Keratinocyte (primary cell): Measurements from ENCODE around the gene MYMK. TPM values are rescaled to one million over a fixed set of nuclear protein-coding genes. Genes with fewer than 3 reads are reported as not detected.

Experiments used
- DNase-seq: peaks from one replicate; pipeline ENCODE4 v3.0.0-alpha.2; 2011; ENCODE audit warnings: low read depth, missing footprints, low spot score
- FAIRE-seq: peaks from 2 replicates; lab custom pipeline; 2011; peaks lifted over from hg19 to GRCh38; lab: Jason Lieb, UNC
- H2AFZ ChIP-seq: 2 replicates; pipeline ENCODE4 v1.6.0; 2012; ENCODE audit warnings: low read length, control low read depth, inconsistent platforms; ENCODE audit not compliant: control insufficient read depth
- H3K27ac ChIP-seq: 2 replicates; pipeline ENCODE4 v1.5.1; 2011; ENCODE audit warnings: low read length; ENCODE audit not compliant: control insufficient read depth, insufficient read depth
- H3K27me3 ChIP-seq: 3 replicates; pipeline ENCODE4 v1.6.0; 2011; ENCODE audit warnings: low read length; ENCODE audit not compliant: control insufficient read depth, insufficient read depth; ENCODE audit errors: extremely low read depth
- H3K36me3 ChIP-seq, 2 experiments: 2 replicates in 1 of 2; 3 replicates in 1 of 2; pipeline ENCODE4 v1.5.1; 2011; ENCODE audit warnings: low read length in 2 of 2, mild to moderate bottlenecking in 1 of 2; ENCODE audit not compliant: control insufficient read depth in 2 of 2, insufficient read depth in 2 of 2; ENCODE audit errors: extremely low read depth in 1 of 2
- H3K4me1 ChIP-seq: 3 replicates; pipeline ENCODE4 v1.5.1; 2011; ENCODE audit warnings: low read length; ENCODE audit not compliant: control insufficient read depth, insufficient read depth; ENCODE audit errors: extremely low read depth
- H3K4me2 ChIP-seq: 3 replicates; pipeline ENCODE4 v1.6.0; 2011; ENCODE audit warnings: low read depth, low read length; ENCODE audit not compliant: control insufficient read depth, insufficient read depth; ENCODE audit errors: extremely low read depth
- H3K4me3 ChIP-seq, 3 experiments: fragments of 200-600 bp in 1 of 3; sonication (generic) in 1 of 3; 2 replicates in 2 of 3; 3 replicates in 1 of 3; pipeline ENCODE4 v1.5.1; 2011 to 2016; ENCODE audit warnings: low read length in 3 of 3, mild to moderate bottlenecking in 3 of 3, control low read depth in 2 of 3, inconsistent platforms in 1 of 3, low read depth in 1 of 3, mixed read lengths in 1 of 3, mixed run types in 1 of 3, moderate library complexity in 1 of 3; ENCODE audit not compliant: control insufficient read depth in 2 of 3, insufficient read depth in 2 of 3; ENCODE audit errors: extremely low read depth in 1 of 3
- H3K79me2 ChIP-seq: 2 replicates; pipeline ENCODE4 v1.6.0; 2012; ENCODE audit warnings: low read length; ENCODE audit not compliant: control insufficient read depth, insufficient read depth
- H3K9ac ChIP-seq: 3 replicates; pipeline ENCODE4 v1.6.0; 2011; ENCODE audit warnings: low read length; ENCODE audit not compliant: control insufficient read depth, insufficient read depth; ENCODE audit errors: extremely low read depth
- H3K9me1 ChIP-seq: 3 replicates; pipeline ENCODE4 v1.6.0; 2011; ENCODE audit warnings: low read length; ENCODE audit not compliant: control insufficient read depth, insufficient read depth; ENCODE audit errors: extremely low read depth
- H3K9me3 ChIP-seq: 2 replicates; pipeline ENCODE4 v1.5.1; 2012; ENCODE audit warnings: low read depth, low read length; ENCODE audit not compliant: control insufficient read depth
- H4K20me1 ChIP-seq: 3 replicates; pipeline ENCODE4 v1.6.0; 2011; ENCODE audit warnings: low read length; ENCODE audit not compliant: control insufficient read depth, insufficient read depth; ENCODE audit errors: extremely low read depth
- CTCF ChIP-seq, 3 experiments: IDR thresholded peaks in 1 of 3; conservative IDR thresholded peaks in 1 of 3; optimal IDR thresholded peaks in 1 of 3; 2 replicates in 2 of 3; 3 replicates in 1 of 3; pipeline versions ENCODE3 to v1.5.1; 2011; ENCODE audit warnings: low read length in 3 of 3, mild to moderate bottlenecking in 3 of 3, moderate library complexity in 2 of 3, control low read depth in 1 of 3, inconsistent platforms in 1 of 3; ENCODE audit not compliant: insufficient read depth in 2 of 3; ENCODE audit errors: extremely low read depth in 1 of 3
- EZH2 ChIP-seq: IDR thresholded peaks from one replicate; pipeline ENCODE4 v1.6.1; 2012; ENCODE audit warnings: inconsistent platforms, mild to moderate bottlenecking, low read length, moderate library complexity
- dilution Hi-C: fragments of 300-500 bp; cut with MboI; formaldehyde crosslinking; loops from one replicate; pipeline ENCODE4 v1.7.0; 2020; ENCODE audit warnings: low sequenced_read_pairs; ENCODE audit not compliant: extremely low pct_ligation_motif_present
- polyA plus RNA-seq, 5 experiments: library from polyadenylated mRNA; depleted of rRNA in 3 of 5; stranded (reverse) in 3 of 5; stranded (forward) in 1 of 5; unstranded in 1 of 5; fragments of >200 nt; gene quantifications; 1 replicate in 1 of 5; 2 replicates in 3 of 5; 3 replicates in 1 of 5; pipeline versions ENCODE4 v1.2.1 to v1.2.3, GENCODE V29; 2011 to 2012; ENCODE audit warnings: missing spikeins in 2 of 5, low read depth in 1 of 5, low replicate concordance in 1 of 5

MYMK gene
- polyA plus RNA-seq, 1 donor (not counting 4 experiments of a cell fraction or from before 2014, with no cell fraction given) = not detected

GRCh38 chr9:133561976-133562554 lies 37.3 kb upstream of the MYMK start:
- Histone ChIP-seq H3K4me1 (peaks cover 4% of the 10 kb centered on the region), H3K27ac (no peak overlapping the region), H3K9me1 (no peaks in the 10 kb centered on the region), H3K27me3 (peaks cover 24% of the 10 kb centered on the region), H2AFZ (no peak overlapping the region), H3K4me2 (no peak overlapping the region), H3K9me3 (no peaks in the 10 kb centered on the region), H3K9ac (no peak overlapping the region), H4K20me1 (no peaks in the 10 kb centered on the region), H3K4me3 (no peak overlapping the region), H3K79me2 (no peaks in the 10 kb centered on the region), H3K36me3 (no peaks in the 10 kb centered on the region)
- DNase-seq (no peak), FAIRE-seq (no peak)
- dilution Hi-C loops = no loop called here
- TF ChIP-seq CTCF (optimal IDR thresholded peaks at IDR 0.05 in 1 of 3, IDR thresholded peaks at IDR 0.05 in 1 of 3, conservative IDR thresholded peaks at IDR 0.05 in 1 of 3; ENCODE audit: extremely low read depth in 1 of 3, insufficient read depth in 2 of 3, low read length in 3 of 3) (no peak), EZH2 (no peak)

GRCh38 chr9:133560944-133561343 lies 36.2 kb upstream of the MYMK start:
- Histone ChIP-seq H3K79me2 (no peaks in the 10 kb centered on the region), H3K9me3 (no peaks in the 10 kb centered on the region), H3K27ac (no peak overlapping the region), H3K36me3 (no peaks in the 10 kb centered on the region), H3K4me1 (peaks cover 4% of the 10 kb centered on the region), H3K9ac (no peak overlapping the region), H4K20me1 (no peaks in the 10 kb centered on the region), H3K4me2 (no peak overlapping the region), H3K9me1 (no peaks in the 10 kb centered on the region), H3K4me3 (no peak overlapping the region), H2AFZ (no peak overlapping the region), H3K27me3 (peaks cover 24% of the 10 kb centered on the region)
- no peak for TF ChIP-seq CTCF (optimal IDR thresholded peaks at IDR 0.05 in 1 of 3, IDR thresholded peaks at IDR 0.05 in 1 of 3, conservative IDR thresholded peaks at IDR 0.05 in 1 of 3; ENCODE audit: extremely low read depth in 1 of 3, insufficient read depth in 2 of 3, low read length in 3 of 3)
- no peak for TF ChIP-seq EZH2
- no peak for DNase-seq
- dilution Hi-C loops = no loop called here
- no peak for FAIRE-seq
